ENCODE measurements around the gene ARMH2.
"Not testable (repeated sequence)": the region's sequence is repeated elsewhere in the genome, so short reads cannot be mapped to it uniquely, and the experiment has no call there.

ARMH2 gene

GRCh38 chr6:24809728-24810127 is 11.0 kb upstream of the ARMH2 start:
- DNase-seq, result no peak

DNA sequence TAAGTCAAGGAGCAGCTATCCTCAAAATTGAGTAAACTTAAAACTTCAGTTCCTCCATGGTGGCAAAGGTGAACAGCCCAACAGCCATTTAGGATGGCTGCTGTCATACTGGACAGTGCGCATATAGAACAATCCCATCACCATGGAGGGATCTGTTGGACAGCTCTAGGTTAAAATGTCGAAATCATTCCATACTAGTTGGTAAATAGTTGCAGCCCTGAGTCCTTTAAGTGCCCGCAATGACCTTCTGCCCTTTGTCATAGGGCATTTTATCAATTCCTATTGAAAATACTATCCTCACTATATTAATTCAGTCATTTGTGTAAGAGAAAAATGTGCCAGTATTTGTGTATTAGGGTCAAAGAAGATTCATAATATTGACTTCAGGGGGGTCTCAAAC is 8.9 kb upstream of the ARMH2 start:
- DNase-seq, result no peak

GRCh38 chr6:24802271-24803059 is 3.7 kb upstream of the ARMH2 start:
- no peak for DNase-seq

GRCh38 chr6:24799541-24799915 is 811 bp upstream of the ARMH2 start:
- DNase-seq, result no peak

GRCh38 chr6:24797596-24798216 is 1.0 kb downstream of the ARMH2 start:
- DNase-seq, result no peak

DNA sequence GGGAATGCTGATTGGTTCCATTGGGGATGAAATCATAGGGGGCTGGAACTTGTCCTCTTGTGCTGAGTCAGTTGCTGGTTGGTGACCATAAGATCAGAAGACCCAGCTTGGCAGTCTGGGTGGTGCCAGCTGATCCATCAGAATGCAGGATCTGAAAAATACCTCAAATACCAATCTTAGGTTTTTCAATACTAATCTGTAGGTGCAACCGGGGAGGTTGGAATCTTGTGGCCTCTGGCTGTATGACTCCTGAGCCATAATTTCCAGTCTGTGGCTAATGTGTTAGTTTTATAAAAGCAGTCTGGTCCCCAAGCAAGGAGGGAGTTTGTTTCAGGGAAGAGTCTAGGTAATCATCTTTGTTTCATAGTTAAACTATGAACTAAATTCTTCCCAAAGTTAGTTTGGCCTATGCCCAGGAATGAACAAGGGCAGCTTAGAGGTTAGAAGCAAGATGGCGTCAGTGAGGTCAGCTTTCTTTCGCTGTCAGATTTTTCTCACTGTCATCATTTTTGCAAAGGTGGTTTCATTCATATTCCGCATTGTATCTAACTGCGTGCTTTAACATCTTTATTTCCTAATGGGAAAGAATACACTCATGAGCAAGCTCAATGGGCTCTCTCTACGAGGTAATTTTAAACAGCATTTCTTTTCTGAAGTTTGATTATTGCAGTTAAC is 2.0 kb downstream of the ARMH2 start:
- no peak for DNase-seq

GRCh38 chr6:24795106-24795505 is 3.6 kb downstream of the ARMH2 start:
- no peak for DNase-seq

DNA sequence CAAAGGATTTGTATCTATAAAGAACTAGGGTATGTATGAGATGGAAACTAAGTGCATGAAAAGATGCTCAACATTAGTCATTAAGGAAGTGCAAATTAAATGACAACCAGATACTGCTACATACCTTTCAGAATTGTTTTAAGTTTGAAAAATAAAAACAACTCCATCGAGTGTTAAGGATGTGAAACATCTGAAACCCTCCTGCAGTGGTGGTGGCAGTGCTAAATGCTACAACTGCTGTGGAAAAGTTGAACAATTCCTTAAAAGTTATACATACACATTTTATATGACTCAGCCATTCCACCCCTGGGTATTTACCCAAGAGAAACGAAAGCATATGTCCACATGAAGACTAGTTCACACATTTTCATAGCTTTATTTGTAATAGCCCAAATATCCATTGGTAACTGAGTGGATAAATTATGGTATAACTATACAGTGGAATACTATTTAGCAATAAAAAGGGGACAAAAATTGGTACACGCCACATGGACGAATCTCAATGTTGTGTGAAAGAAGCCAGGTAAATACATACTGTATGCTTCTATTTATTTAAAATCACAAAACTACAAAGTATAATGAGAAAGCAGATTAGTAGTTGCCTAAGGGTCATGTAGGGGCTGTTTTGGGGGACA is 10.6 kb downstream of the ARMH2 start:
- DNase-seq, result no peak

DNA sequence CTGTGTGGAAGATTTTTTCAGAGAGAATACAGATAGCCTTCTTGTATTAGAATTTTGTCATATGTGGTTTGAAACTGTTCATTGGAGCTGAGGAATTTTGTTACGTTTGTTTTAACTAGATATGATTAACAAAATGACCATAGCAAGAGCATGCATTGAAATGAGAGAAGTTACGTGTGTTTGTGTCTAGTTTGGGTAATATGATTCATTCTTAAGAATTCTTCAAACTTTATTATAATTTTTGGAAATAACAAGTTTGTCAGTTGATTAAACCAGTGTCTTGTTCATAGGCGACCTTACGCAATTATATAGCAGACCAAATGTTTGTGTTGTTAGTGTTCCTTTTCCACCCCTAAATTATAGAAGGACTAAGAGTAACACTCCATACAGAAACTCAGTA is 18.5 kb downstream of the ARMH2 start:
- DNase-seq, result no peak

DNA sequence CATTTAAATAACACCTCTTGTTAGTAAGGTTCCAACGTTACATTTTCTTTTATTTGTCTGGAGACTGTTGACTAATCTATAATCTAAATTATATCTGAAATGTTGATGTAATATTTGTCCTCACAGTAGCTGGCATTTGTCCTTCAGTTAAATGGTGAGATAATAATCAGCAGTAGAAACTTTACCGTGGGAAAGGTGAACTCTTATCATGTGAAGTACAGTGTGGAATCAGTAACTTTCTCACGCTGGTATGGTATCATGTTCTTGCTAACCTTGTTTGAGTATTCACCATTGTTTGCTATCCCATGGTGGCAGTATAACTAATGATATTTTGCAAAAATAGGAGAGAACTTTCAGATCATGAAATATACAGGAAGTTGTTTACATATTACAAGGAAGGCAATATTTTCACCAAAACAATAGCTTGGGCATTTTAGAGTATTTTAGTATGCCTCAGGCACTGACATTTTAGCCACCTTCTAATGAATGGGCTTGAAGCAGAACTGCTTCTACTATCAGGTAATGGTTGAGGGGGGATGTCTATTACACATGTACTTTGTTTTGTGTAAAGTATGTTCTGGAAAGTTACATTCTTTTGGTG is 19.2 kb downstream of the ARMH2 start:
- no peak for DNase-seq

- DNase-seq, result no peak
Measured at GRCh38 chr6:24778878-24779277, 19.8 kb downstream of the ARMH2 start.

GRCh38 chr6:24778121-24778520 is 20.6 kb downstream of the ARMH2 start:
- DNase-seq, result no peak

- DNase-seq, result no peak
Measured at GRCh38 chr6:24777227-24777626, 21.5 kb downstream of the ARMH2 start.

- peak in 2 of 5 donors; percentile 14 to 38 for DNase-seq
Measured at GRCh38 chr6:24775520-24776058, 23.1 kb downstream of the ARMH2 start.

DNA sequence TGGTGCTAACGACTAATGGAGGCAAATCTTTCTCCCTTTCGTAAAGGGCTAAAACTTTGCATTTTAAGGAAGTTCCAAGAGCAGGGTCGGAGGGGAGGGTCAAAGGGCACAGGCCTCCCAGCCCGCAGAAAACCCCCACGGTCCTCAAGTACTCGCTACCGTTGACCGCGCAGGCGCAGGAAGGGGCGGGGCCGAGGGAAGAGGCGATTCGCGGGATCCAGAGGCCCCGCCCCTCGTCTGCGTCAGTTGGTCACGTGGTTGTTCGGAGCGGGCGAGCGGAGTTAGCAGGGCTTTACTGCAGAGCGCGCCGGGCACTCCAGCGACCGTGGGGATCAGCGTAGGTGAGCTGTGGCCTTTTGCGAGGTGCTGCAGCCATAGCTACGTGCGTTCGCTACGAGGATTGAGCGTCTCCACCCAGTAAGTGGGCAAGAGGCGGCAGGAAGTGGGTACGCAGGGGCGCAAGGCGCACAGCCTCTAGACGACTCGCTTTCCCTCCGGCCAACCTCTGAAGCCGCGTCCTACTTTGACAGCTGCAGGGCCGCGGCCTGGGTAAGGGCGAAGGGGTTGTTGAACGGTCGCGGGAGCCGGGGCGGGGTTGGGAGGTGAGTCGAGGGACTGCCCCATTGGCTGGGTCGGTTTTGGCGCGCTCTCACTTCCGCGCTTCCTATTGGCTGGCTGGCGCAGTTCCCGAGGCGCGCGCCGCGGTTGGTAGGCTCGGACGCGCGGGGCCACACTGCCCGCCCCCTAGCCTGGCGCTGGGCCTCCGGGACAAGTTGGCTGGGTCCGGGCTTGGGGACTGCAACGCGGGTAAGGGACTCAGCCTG is 23.8 kb downstream of the ARMH2 start, which contains the start of gene GMNN:
Gene GMNN (plus strand): TSS at position 242 of the 824 bp plus-strand sequence. CDS start 2,310 bp downstream, outside the sequence.
- DNase-seq, result peak; percentile 96 to 97 (median 97)

- DNase-seq, result no peak
Measured at GRCh38 chr6:24768361-24768760, 30.4 kb downstream of the ARMH2 start.

- peak in 1 of 5 donors; percentile 44 for DNase-seq
Measured at GRCh38 chr6:24766680-24767462, 31.8 kb downstream of the ARMH2 start.

GRCh38 chr6:24765968-24766367 is 32.7 kb downstream of the ARMH2 start:
- DNase-seq, result not testable (repeated sequence)

GRCh38 chr6:24764833-24765828 is 33.6 kb downstream of the ARMH2 start:
- DNase-seq, result not testable (repeated sequence)
